ENCODE measurements around the gene ANO10.
"Not testable (repeated sequence)": the region's sequence is repeated elsewhere in the genome, so short reads cannot be mapped to it uniquely, and the experiment has no call there.

- TF ChIP-seq POLR2A (IDR thresholded peaks at IDR 0.05; ENCODE audit: low read depth, low read length); POLR2AphosphoS5 (IDR thresholded peaks at IDR 0.05; ENCODE audit: low read depth, low read length); TAF1 (IDR thresholded peaks at IDR 0.05; ENCODE audit: borderline replicate concordance, low read depth, low read length): not testable (repeated sequence)
These were observed 103.3 kb downstream of the ANO10 start for GRCh38 chr3:43518515-43518914.
